Measurements from ENCODE around the gene EIF2B1.

GRCh38 chr12:123614110-123614509, 19.4 kb downstream of the EIF2B1 start:
- TF ChIP-seq CTCF (IDR thresholded peaks at IDR 0.05) (no peak), EP300 (IDR thresholded peaks at IDR 0.05; ENCODE audit: borderline replicate concordance in 1 of 2, low read depth in 1 of 2, low read length in 1 of 2) (no peak), NFIC (IDR thresholded peaks at IDR 0.05; ENCODE audit: borderline replicate concordance) (no peak), POLR2AphosphoS5 (IDR thresholded peaks at IDR 0.05; ENCODE audit: low read depth, low read length) (no peak), RFX5 (IDR thresholded peaks at IDR 0.05; ENCODE audit: low read length) (no peak), USF2 (IDR thresholded peaks at IDR 0.05; ENCODE audit: borderline replicate concordance, low read depth, low read length) (no peak), MXI1 (IDR thresholded peaks at IDR 0.05; ENCODE audit: low read depth, low read length) (no peak), CHD2 (IDR thresholded peaks at IDR 0.05; ENCODE audit: low read length, partially characterized antibody) (no peak), TAF1 (IDR thresholded peaks at IDR 0.05; ENCODE audit: borderline replicate concordance, low read depth, low read length) (no peak), TCF12 (IDR thresholded peaks at IDR 0.05) (no peak), MAX (IDR thresholded peaks at IDR 0.05; ENCODE audit: low read depth) (no peak)
